Measurements from ENCODE around the gene CAST.

CAST gene

DNA sequence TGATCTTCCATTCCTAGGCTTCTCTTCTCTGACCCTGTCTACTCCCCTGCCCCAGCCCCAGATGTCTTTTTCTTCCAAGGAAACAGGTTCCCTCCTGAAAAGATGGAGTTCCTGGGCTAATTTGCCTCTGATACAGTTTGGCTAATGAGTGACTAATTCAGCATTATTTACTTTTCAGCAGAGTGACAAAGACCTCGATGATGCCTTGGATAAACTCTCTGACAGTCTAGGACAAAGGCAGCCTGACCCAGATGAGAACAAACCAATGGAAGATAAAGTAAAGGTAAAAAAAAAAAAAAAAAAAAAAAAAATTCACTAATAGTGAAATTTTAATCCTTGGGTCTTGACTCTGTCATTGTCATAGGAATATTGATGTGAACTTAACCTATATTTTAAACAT lies 102.9 kb downstream of the CAST start:
- Histone ChIP-seq H3K27me3 (no peaks in the 10 kb centered on the region), H3K36me3 (no peaks in the 10 kb centered on the region; the same call in 1 of the 2 replicates), H3K4me3 (ENCODE audit: low read depth, low read length) (no peak overlapping the region), H3K4me1 (peaks cover 15% of the 10 kb centered on the region), H3K9me3 (no peaks in the 10 kb centered on the region)
- TF ChIP-seq, protein P1, sequence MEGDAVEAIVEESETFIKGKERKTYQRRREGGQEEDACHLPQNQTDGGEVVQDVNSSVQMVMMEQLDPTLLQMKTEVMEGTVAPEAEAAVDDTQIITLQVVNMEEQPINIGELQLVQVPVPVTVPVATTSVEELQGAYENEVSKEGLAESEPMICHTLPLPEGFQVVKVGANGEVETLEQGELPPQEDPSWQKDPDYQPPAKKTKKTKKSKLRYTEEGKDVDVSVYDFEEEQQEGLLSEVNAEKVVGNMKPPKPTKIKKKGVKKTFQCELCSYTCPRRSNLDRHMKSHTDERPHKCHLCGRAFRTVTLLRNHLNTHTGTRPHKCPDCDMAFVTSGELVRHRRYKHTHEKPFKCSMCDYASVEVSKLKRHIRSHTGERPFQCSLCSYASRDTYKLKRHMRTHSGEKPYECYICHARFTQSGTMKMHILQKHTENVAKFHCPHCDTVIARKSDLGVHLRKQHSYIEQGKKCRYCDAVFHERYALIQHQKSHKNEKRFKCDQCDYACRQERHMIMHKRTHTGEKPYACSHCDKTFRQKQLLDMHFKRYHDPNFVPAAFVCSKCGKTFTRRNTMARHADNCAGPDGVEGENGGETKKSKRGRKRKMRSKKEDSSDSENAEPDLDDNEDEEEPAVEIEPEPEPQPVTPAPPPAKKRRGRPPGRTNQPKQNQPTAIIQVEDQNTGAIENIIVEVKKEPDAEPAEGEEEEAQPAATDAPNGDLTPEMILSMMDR (IDR thresholded peaks at IDR 0.05; ENCODE audit: low read depth, low read length) = no peak
- no peak for DNase-seq

DNA sequence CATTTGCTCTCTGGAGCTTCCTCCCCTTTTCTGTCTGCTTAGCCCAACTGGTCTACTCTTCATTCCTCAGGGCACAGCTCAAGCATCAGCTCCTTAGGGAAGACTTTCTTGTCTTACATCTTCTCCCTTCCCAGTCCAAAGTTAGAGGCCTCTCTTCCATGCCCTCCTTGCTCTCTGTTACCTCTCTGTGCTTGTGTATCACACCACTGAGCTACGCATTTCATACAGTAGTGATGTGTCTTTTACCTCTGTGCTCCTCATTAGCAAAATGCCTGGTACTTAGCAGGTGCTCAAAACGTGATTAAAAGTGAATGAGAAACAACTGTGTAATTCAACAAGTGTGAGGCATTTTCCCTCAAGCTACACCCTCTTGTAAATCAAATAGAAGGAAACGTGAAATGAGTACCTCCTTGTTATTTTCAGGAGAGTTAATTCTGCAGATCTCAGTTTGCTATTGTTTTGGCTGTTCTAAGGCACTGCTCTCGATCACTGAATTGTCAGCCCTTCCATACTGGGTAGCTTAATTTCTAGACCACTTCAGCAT lies 106.6 kb downstream of the CAST start:
- TF ChIP-seq, protein P1 (IDR thresholded peaks at IDR 0.05; ENCODE audit: low read depth, low read length) = no peak
- Histone ChIP-seq H3K4me3 (ENCODE audit: low read depth, low read length) (no peak overlapping the region), H3K27me3 (no peaks in the 10 kb centered on the region), H3K9me3 (no peaks in the 10 kb centered on the region), H3K36me3 (no peaks in the 10 kb centered on the region; the same call in 1 of the 2 replicates), H3K4me1 (peaks cover 7% of the 10 kb centered on the region; the same call in 1 of the 2 replicates)
- DNase-seq = no peak

DNA sequence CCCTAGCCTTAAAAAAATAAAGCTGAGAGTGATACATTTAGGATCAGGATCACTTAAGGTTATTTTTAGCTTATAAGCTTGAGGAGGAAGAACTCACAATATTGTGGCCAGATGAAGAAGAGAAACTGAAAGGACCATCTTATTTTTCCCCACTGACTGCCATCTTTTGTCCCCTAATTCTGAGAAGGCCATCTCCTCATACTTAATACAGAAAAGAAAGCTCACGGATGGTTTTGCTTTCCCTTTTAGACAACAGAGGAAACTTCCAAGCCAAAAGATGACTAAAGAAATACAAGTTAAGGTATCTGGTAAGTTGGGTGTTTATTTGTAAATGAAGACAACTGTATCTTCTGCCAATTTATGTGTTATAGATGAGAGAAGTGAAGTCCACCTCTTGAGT lies 109.2 kb downstream of the CAST start:
- TF ChIP-seq, protein P1 (IDR thresholded peaks at IDR 0.05; ENCODE audit: low read depth, low read length) = no peak
- H3K36me3 ChIP-seq = no peaks in the 10 kb centered on the region; the same call in 1 of the 2 replicates
- H3K4me3 ChIP-seq (ENCODE audit: low read depth, low read length) = no peak overlapping the region
- DNase-seq = no peak
- H3K9me3 ChIP-seq = no peaks in the 10 kb centered on the region
- peaks cover 8% of the 10 kb centered on the region; the same call in 1 of the 2 replicates for H3K4me1 ChIP-seq
- H3K27me3 ChIP-seq = no peaks in the 10 kb centered on the region

DNA sequence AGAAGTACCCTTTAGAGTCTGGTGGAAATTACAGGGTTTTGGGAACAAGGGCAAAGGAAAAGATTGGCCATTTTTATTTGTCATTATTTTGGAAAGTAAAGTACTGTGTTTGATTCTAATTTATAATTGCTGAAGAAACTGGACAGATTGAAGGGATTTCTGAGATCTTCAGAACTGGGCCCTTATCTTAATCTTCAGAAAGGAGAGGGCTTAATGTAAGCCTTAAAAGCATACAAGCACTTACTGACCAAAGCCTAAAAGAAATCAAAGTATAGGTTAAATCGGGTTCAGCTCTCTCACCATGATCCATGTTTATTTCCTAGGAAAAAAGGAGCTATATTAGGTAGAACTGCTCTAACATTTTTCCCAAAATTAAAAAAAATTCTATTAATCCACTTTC lies 109.9 kb downstream of the CAST start:
- TF ChIP-seq, protein P1 (IDR thresholded peaks at IDR 0.05; ENCODE audit: low read depth, low read length) = no peak
- no peaks in the 10 kb centered on the region; the same call in none of the 2 replicates for H3K36me3 ChIP-seq
- H3K9me3 ChIP-seq = no peaks in the 10 kb centered on the region
- no peak overlapping the region for H3K4me3 ChIP-seq (ENCODE audit: low read depth, low read length)
- H3K27me3 ChIP-seq = no peaks in the 10 kb centered on the region
- H3K4me1 ChIP-seq = peaks cover 8% of the 10 kb centered on the region; the same call in 1 of the 2 replicates
- no peak for DNase-seq

DNA sequence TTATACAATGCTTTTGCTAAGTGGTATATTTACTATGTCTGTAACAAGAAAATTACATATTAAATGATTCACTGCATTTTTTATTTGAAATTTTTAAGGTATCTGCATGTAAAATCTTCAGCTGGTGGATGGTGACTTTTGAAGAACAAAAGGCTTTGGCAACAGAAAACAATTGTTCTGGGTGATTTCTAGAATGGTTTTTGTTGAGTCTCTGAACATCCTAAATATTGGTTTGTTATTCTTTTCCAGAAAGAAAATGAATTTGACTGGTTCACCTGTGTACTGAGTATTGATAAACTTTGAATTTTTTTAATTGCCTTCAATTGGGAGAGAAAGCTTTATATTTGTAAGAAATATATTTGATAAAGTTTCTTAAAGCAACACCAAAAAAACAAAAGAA lies 110.4 kb downstream of the CAST start:
- Histone ChIP-seq H3K36me3 (no peaks in the 10 kb centered on the region; the same call in none of the 2 replicates), H3K4me1 (peaks cover 8% of the 10 kb centered on the region; the same call in 1 of the 2 replicates), H3K27me3 (no peaks in the 10 kb centered on the region), H3K9me3 (no peaks in the 10 kb centered on the region), H3K4me3 (ENCODE audit: low read depth, low read length) (no peak overlapping the region)
- TF ChIP-seq, protein P1 (IDR thresholded peaks at IDR 0.05; ENCODE audit: low read depth, low read length) = no peak
- DNase-seq = no peak

DNA sequence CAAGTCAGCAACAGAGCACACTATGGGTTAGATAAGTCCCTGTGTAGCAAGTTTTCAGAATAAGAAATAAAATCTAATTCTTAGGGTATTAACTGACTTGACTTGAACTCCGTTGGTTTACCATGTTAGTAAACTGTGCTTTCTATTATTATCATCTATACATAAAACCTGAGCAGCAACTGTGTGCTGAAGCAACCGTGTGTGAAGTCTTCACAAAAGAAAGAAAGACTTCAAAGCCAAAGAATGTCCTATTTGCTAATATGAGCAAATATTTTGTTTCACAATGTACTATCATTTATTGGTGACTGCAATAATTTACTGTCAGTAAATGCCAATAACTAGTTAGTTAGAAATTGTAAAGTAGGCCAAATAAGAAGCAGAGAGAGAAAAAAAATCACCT lies 112.9 kb downstream of the CAST start:
- TF ChIP-seq, protein P1 (IDR thresholded peaks at IDR 0.05; ENCODE audit: low read depth, low read length) = no peak
- H3K27me3 ChIP-seq = no peaks in the 10 kb centered on the region
- H3K4me1 ChIP-seq = peaks cover 8% of the 10 kb centered on the region; the same call in 1 of the 2 replicates
- no peaks in the 10 kb centered on the region; the same call in 1 of the 2 replicates for H3K36me3 ChIP-seq
- no peaks in the 10 kb centered on the region for H3K9me3 ChIP-seq
- no peak overlapping the region for H3K4me3 ChIP-seq (ENCODE audit: low read depth, low read length)
- no peak for DNase-seq

Data from BE2C (cell line).